Neuron (in vitro differentiated cells): ENCODE data around the gene MYPOP.
A peak's percentile ranks its signal among the peaks of the same experiment; 100 is the strongest.

Experiments
- H2AFZ ChIP-seq: one replicate; pipeline ENCODE4 v1.6.1; 2013; ENCODE audit warnings: low read depth, mild to moderate bottlenecking, inconsistent platforms, low read length, moderate library complexity
- H3K27me3 ChIP-seq: one replicate; pipeline ENCODE4 v1.6.1; 2013; ENCODE audit warnings: low read length; ENCODE audit not compliant: insufficient read depth
- H3K36me3 ChIP-seq: one replicate; pipeline ENCODE4 v1.6.1; 2013; ENCODE audit warnings: low read length; ENCODE audit not compliant: insufficient read depth
- H3K4me1 ChIP-seq: one replicate; pipeline ENCODE4 v1.6.1; 2013; ENCODE audit warnings: low read length; ENCODE audit not compliant: insufficient read depth
- H3K4me3 ChIP-seq: 2 replicates; pipeline ENCODE4 v1.5.1; 2013; ENCODE audit warnings: mild to moderate bottlenecking, low read length, moderate library complexity
- H3K9me3 ChIP-seq: one replicate; pipeline ENCODE4 v1.6.1; 2013; ENCODE audit warnings: low read length

Gene MYPOP

DNA sequence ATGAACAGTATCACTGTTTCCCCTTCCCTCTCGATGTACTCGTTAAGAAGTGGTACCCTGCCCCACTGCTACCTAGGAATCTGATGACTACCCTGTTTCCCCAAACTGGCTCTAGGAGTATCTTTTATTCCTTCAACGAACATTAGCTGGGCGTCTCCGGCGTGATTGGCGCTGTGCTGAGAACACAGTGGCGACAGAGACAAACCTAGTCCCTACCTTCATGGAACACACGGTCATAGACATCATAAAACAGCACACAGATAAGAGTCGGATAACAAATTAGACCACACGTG, 40.2 kb downstream of the MYPOP start:
- Histone ChIP-seq H2AFZ (peak overlapping the region; percentile 38), H3K4me3 (peak overlapping the region; percentile 69), H3K27me3 (peaks cover 27% of the 10 kb centered on the region), H3K4me1 (peaks cover 5% of the 10 kb centered on the region), H3K36me3 (peaks cover 20% of the 10 kb centered on the region), H3K9me3 (no peaks in the 10 kb centered on the region)

DNA sequence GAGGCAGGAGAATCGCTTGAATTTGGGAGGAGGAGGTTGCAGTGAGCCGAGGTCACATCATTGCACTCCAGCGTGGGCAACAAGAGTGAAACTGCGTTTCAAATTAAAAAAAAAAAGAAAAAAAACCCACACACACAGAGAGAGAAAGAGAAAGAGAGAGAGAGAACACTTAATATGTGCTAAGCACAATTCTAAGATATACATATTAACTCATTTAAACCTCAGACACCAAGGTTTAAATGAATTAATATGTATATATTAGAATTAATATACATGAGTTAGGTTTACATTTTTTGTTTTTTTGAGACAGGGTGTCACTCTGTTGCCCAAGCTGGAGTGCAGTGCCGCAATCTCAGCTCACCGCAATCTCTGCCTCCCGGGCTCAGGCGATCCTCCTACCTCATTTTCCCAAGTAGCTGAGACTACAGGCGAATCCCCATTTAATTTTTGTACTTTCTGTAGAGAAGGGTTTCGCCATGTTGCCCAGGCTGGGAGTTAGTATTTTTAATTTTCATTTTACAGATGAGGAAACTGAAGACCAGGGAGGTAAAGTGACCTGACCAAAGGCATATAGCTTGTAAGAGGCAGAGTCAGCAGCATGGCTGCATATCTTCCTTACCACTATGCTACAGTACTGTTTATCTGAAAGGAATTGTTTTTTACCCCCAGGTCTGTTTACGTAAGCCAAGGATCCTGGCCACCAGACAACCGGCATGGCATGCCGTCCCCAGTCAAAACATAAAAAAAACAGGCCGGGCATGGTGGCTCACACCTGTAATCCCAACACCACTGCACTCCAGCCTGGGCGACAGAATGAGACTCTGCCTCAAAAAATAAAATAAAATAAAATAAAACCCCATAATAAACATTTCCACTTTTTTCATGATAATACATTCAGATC, 41.8 kb downstream of the MYPOP start:
- no peak overlapping the region for H2AFZ ChIP-seq

GRCh38 chr19:45854167-45854778, 48.1 kb downstream of the MYPOP start:
- Histone ChIP-seq H3K36me3 (peaks cover 49% of the 10 kb centered on the region), H3K27me3 (no peaks in the 10 kb centered on the region), H3K9me3 (no peaks in the 10 kb centered on the region), H3K4me3 (no peak overlapping the region), H3K4me1 (no peaks in the 10 kb centered on the region), H2AFZ (no peak overlapping the region)

More for the DNA sequence above, 41.8 kb downstream of the MYPOP start:
- Histone ChIP-seq H3K4me3 (no peak overlapping the region), H3K4me1 (peaks cover 5% of the 10 kb centered on the region), H3K36me3 (peaks cover 24% of the 10 kb centered on the region), H3K27me3 (peaks cover 17% of the 10 kb centered on the region), H3K9me3 (no peaks in the 10 kb centered on the region)

GRCh38 chr19:45852983-45853382, 49.4 kb downstream of the MYPOP start:
- Histone ChIP-seq H3K4me1 (no peaks in the 10 kb centered on the region), H3K36me3 (peaks cover 51% of the 10 kb centered on the region), H3K27me3 (no peaks in the 10 kb centered on the region), H2AFZ (no peak overlapping the region), H3K4me3 (no peak overlapping the region), H3K9me3 (no peaks in the 10 kb centered on the region)

DNA sequence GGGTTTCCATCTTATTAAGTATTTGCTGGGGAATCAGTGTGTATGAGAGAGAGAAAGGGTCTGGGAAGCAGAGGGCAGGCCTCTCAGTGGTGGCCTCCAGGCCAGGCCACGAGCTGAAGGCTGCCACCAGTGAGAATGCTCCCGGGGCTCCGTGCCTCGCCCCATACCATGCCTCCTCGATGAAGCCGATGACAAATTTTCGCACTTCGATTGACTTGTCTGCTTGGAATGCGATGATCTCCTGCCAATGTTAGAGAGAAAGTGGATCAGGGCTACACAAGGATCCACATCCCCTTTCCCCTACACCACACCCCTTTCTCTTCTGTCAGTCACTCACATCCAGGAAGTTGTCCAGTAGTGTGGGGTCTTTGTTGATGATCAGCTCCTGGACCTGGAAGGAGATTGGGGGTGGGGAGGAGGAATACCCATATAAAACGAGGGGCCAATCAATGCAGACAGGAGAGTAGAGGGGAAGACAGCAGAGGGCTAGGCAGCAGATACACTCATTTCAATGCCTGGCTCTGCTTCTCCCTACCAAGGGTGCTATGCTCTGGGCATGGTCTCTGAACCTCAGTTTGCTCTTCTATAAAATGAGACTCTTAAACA, 50.2 kb downstream of the MYPOP start:
- H2AFZ ChIP-seq = no peak overlapping the region
- H3K9me3 ChIP-seq = no peaks in the 10 kb centered on the region
- H3K4me1 ChIP-seq = no peaks in the 10 kb centered on the region
- H3K4me3 ChIP-seq = no peak overlapping the region
- peaks cover 57% of the 10 kb centered on the region for H3K36me3 ChIP-seq
- H3K27me3 ChIP-seq = no peaks in the 10 kb centered on the region

DNA sequence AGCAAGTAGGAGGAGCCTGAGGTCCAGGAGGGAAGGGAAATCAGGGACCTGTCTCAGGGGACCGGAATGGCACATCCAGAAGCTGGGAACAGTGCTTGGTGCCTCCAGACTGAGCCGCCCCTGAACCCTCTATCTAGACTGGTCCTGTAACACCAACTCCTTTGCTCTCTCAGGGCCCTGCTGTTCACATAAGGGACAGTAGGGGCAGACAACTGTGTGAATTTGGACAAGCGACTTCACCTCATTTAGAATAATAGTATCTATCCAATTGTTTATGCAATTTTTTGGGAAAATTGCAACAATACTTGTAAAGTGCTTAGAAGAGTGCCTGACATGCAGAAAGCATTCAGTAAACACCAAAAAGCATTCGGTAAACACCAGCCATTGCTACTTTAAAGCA, 53.5 kb downstream of the MYPOP start:
- Histone ChIP-seq H3K27me3 (no peaks in the 10 kb centered on the region), H3K4me1 (no peaks in the 10 kb centered on the region), H3K4me3 (no peak overlapping the region), H2AFZ (no peak overlapping the region), H3K36me3 (peaks cover 71% of the 10 kb centered on the region), H3K9me3 (no peaks in the 10 kb centered on the region)

DNA sequence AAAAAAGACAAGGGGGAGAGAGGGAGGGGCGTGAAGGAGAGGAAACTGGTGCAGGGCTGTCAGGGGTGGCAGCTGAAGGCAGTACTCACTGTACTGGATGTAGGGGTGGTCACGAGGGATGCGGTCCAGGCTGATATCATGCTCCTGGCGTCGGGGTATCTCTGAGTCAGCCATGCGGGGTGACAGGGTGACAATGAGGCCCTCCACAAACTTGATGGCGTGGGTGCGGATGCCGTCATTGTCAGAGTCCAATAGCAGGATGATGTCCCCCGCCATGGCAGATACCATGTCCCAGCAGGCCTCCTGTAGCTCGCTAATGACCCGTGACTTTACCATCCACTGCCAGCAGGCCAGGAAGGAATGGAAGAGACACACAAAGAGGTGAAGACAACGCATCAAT, 54.8 kb downstream of the MYPOP start:
- Histone ChIP-seq H3K36me3 (peaks cover 75% of the 10 kb centered on the region), H3K27me3 (no peaks in the 10 kb centered on the region), H3K9me3 (peaks cover 2% of the 10 kb centered on the region), H3K4me1 (no peaks in the 10 kb centered on the region), H3K4me3 (no peak overlapping the region), H2AFZ (no peak overlapping the region)

GRCh38 chr19:45842198-45842597, 60.2 kb downstream of the MYPOP start:
- peaks cover 82% of the 10 kb centered on the region for H3K36me3 ChIP-seq
- H3K4me3 ChIP-seq = no peak overlapping the region
- no peak overlapping the region for H2AFZ ChIP-seq
- H3K27me3 ChIP-seq = no peaks in the 10 kb centered on the region
- H3K9me3 ChIP-seq = peaks cover 11% of the 10 kb centered on the region
- H3K4me1 ChIP-seq = no peaks in the 10 kb centered on the region
